GM12801 (cell line): ENCODE results near the gene DRG2.

ENCODE experiments used
- CTCF ChIP-seq: IDR thresholded peaks from one replicate; pipeline ENCODE4 v1.5.1; 2011; ENCODE audit warnings: control low read depth; ENCODE audit not compliant: insufficient read length; ENCODE audit errors: extremely low read depth

The DRG2 gene

GRCh38 chr17:18108401-18109312 lies 20.9 kb downstream of the DRG2 start, which contains the start of gene MYO15A:
Gene MYO15A (plus strand): TSS chr17:18108756. CDS start chr17:18118801, 10,045 bp downstream.
- TF ChIP-seq CTCF, result no peak

GRCh38 chr17:18109935-18110485 lies 22.3 kb downstream of the DRG2 start:
- TF ChIP-seq CTCF, result no peak

- no peak for TF ChIP-seq CTCF
These were observed 22.9 kb downstream of the DRG2 start for GRCh38 chr17:18110636-18111145.

GRCh38 chr17:18111330-18111971 lies 23.7 kb downstream of the DRG2 start:
- no peak for TF ChIP-seq CTCF

- no peak for TF ChIP-seq CTCF
These were observed 27.8 kb downstream of the DRG2 start for GRCh38 chr17:18115517-18115916.

GRCh38 chr17:18116078-18116477 lies 28.3 kb downstream of the DRG2 start:
- no peak for TF ChIP-seq CTCF

GRCh38 chr17:18117533-18117932 lies 29.8 kb downstream of the DRG2 start:
- no peak for TF ChIP-seq CTCF
